ENCODE data around the gene EFCAB6.

Gene EFCAB6

DNA sequence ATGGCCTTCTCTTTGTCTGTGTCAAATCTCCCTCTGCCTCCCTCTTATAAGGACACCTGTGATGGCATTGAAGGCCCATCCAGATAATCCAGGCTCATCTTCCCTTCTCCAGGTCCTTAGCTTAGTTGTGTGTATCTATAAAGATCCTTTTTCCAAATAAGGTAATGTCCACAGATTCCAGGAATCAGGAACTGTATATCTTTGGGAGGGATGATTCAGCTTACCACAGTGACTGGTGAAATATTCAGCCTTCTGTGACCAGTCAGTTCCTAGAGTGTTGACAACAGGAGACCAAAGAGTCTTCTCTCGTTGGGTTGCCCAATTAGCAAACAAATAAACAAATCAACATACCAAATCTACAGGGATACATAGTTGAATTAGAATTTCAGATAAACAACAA lies 224.5 kb downstream of the EFCAB6 start:
- no peak for DNase-seq
- TF ChIP-seq, protein P1, sequence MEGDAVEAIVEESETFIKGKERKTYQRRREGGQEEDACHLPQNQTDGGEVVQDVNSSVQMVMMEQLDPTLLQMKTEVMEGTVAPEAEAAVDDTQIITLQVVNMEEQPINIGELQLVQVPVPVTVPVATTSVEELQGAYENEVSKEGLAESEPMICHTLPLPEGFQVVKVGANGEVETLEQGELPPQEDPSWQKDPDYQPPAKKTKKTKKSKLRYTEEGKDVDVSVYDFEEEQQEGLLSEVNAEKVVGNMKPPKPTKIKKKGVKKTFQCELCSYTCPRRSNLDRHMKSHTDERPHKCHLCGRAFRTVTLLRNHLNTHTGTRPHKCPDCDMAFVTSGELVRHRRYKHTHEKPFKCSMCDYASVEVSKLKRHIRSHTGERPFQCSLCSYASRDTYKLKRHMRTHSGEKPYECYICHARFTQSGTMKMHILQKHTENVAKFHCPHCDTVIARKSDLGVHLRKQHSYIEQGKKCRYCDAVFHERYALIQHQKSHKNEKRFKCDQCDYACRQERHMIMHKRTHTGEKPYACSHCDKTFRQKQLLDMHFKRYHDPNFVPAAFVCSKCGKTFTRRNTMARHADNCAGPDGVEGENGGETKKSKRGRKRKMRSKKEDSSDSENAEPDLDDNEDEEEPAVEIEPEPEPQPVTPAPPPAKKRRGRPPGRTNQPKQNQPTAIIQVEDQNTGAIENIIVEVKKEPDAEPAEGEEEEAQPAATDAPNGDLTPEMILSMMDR (IDR thresholded peaks at IDR 0.05; ENCODE audit: low read depth, low read length, missing control alignments): no peak
- in situ Hi-C loops (cut with HindIII; ENCODE audit: low pct_ligation_motif_present, low sequenced_read_pairs): no loop called here

DNA sequence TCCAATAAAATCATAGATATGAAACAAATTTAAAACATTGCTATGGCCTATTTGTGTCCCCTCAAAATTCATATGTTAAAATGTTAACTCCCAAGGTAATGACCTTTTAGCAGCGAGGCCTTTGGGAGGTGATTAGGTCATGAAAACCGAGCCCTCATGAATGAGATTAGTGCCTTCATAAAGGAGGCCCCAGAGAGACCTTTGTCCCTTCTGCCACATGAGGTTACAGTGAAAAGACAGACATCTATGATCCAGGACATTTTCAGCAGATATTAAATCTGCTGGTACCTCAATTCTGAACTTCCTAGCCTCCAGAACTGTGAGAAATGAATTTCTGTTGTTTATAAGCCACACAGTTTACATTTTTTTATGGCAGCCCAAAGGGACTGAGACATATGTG lies 228.6 kb downstream of the EFCAB6 start:
- in situ Hi-C loops (cut with HindIII; ENCODE audit: low pct_ligation_motif_present, low sequenced_read_pairs): no loop called here
- Histone ChIP-seq H3K27me3 (replicated peaks) (no peaks in the 10 kb centered on the region), H3K4me3 (ENCODE audit: low read depth, low read length) (no peak overlapping the region), H3K27ac (no peak overlapping the region), H3K36me3 (replicated peaks) (no peaks in the 10 kb centered on the region)
- TF ChIP-seq, protein P1 (IDR thresholded peaks at IDR 0.05; ENCODE audit: low read depth, low read length, missing control alignments): no peak
- DNase-seq: no peak

More for the DNA sequence above, 224.5 kb downstream of the EFCAB6 start:
- no peak overlapping the region for H3K4me3 ChIP-seq (ENCODE audit: low read depth, low read length)
- H3K27ac ChIP-seq: no peak overlapping the region
- H3K27me3 ChIP-seq (replicated peaks): no peaks in the 10 kb centered on the region
- no peaks in the 10 kb centered on the region for H3K36me3 ChIP-seq (replicated peaks)

DNA sequence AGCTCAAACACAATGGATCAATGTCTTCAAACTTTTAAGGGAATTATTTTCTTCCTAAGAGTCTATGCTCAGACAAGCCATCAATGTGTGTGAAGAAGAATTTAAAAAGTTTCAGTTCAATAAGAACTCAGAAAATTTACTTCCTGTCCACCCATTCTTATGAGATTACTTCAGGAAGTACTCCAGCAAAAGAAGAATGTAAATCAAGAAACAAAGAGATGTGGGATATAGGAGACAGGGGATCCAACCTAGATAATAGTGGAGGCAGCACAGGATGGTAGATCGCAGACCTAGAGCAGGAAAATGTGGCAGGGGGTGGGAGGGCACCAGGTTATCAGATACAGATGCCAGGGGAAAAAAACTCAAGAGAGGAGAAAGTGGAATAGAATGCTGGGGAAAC lies 229.7 kb downstream of the EFCAB6 start:
- in situ Hi-C loops (cut with HindIII; ENCODE audit: low pct_ligation_motif_present, low sequenced_read_pairs): no loop called here

DNA sequence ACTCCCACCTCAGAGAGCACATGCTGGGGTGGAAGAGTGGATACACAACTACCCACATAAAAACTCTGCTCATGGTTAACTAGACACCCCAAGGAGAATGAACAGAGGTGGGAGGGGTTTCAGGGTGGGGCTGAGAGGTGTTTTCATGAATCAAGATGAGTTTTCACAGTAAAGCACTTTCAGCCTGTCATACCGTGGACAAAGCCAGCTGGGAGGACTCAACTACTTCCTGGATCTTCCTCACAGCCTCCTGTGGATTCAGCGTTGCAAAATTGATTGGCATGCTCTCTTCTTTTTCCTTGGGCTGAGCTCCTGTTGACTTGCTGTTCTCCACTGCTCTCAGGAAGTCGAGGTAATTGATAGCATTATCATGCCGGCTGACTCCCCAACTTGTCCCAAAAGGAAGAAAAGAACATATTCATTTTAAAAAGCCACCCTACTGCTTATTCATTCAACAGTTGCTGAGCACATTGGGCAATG lies 231.8 kb downstream of the EFCAB6 start:
- no peak for DNase-seq
- in situ Hi-C loops (cut with HindIII; ENCODE audit: low pct_ligation_motif_present, low sequenced_read_pairs): no loop called here
- no peaks in the 10 kb centered on the region for H3K27me3 ChIP-seq (replicated peaks)
- H3K36me3 ChIP-seq (replicated peaks): no peaks in the 10 kb centered on the region
- TF ChIP-seq, protein P1 (IDR thresholded peaks at IDR 0.05; ENCODE audit: low read depth, low read length, missing control alignments): no peak
- no peak overlapping the region for H3K4me3 ChIP-seq (ENCODE audit: low read depth, low read length)
- H3K27ac ChIP-seq: no peak overlapping the region

More for the DNA sequence above, 229.7 kb downstream of the EFCAB6 start:
- Histone ChIP-seq H3K27ac (no peak overlapping the region), H3K27me3 (replicated peaks) (no peaks in the 10 kb centered on the region), H3K4me3 (ENCODE audit: low read depth, low read length) (no peak overlapping the region), H3K36me3 (replicated peaks) (no peaks in the 10 kb centered on the region)
- no peak for DNase-seq
- TF ChIP-seq, protein P1 (IDR thresholded peaks at IDR 0.05; ENCODE audit: low read depth, low read length, missing control alignments): no peak

DNA sequence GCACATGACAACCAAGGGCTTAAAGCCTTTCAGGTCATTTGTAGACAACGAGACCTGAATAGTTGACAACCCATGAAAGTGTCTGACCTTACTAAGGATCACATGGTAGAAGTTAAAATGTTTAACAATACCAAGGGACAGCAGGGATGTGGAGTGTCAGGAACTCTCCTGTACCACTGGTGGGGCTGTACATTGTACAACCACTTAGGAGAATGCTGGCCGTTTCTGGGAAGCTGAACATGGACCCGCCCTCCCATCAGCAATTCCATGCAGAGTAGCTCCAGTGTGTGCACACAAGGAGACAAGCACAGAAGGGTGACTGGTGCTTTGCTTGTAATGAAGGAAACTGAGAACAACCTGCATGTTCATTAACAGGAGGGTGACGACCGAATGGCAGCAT lies 237.4 kb downstream of the EFCAB6 start:
- in situ Hi-C loops (cut with HindIII; ENCODE audit: low pct_ligation_motif_present, low sequenced_read_pairs): no loop called here
- Histone ChIP-seq H3K27me3 (replicated peaks) (no peaks in the 10 kb centered on the region), H3K36me3 (replicated peaks) (no peaks in the 10 kb centered on the region), H3K4me3 (ENCODE audit: low read depth, low read length) (no peak overlapping the region), H3K27ac (no peak overlapping the region)
- TF ChIP-seq, protein P1 (IDR thresholded peaks at IDR 0.05; ENCODE audit: low read depth, low read length, missing control alignments): no peak
- DNase-seq: no peak

DNA sequence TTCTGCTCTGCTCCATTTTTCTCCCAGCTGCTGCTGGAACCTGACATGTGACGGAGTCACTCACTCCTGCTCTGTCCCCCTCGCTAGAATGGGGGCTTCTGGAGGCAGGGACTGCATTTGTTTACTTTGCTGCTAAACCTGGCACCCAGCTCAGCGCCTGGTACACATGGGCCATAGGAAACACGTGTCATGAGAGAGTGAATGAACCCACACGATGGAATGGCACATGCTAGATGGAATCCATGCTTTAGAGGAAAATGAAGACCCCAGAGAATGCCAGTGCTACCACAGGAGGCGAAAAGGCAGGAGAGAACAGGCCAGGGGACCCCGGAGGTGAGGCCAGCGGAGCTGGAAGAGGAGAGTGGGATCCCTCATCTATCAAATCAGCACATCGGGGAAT lies 239.4 kb downstream of the EFCAB6 start:
- TF ChIP-seq, protein P1 (IDR thresholded peaks at IDR 0.05; ENCODE audit: low read depth, low read length, missing control alignments): no peak
- in situ Hi-C loops (cut with HindIII; ENCODE audit: low pct_ligation_motif_present, low sequenced_read_pairs): no loop called here
- H3K4me3 ChIP-seq (ENCODE audit: low read depth, low read length): no peak overlapping the region
- no peak overlapping the region for H3K27ac ChIP-seq
- no peak for DNase-seq
- H3K27me3 ChIP-seq (replicated peaks): no peaks in the 10 kb centered on the region
- H3K36me3 ChIP-seq (replicated peaks): no peaks in the 10 kb centered on the region
